Esophagus mucosa (tissue), 1 donor: ENCODE data around the gene ALDH1B1. TPM values are rescaled to one million over a fixed set of nuclear protein-coding genes. Genes with fewer than 3 reads are reported as not detected.

Source experiments
- ATAC-seq: fragments of 200-7000 bp; cut with Tn5 transposase; one replicate; pipeline ENCODE4 v1.9.1; 2020
- total RNA-seq: library from RNA; stranded (reverse); gene quantifications from one replicate; pipeline ENCODE4 v1.2.4, GENCODE V29; 2023
- donor health status: DM: yes; HTN: yes; CAD: no.

Gene ALDH1B1
- total RNA-seq, 1 donor from 2014 or later = 4.2 TPM

- no peak for ATAC-seq
Observed at GRCh38 chr9:38441347-38442085, 49.0 kb downstream of the ALDH1B1 start.

- ATAC-seq = no peak
Observed at GRCh38 chr9:38442473-38443096, 50.1 kb downstream of the ALDH1B1 start.

- ATAC-seq = no peak
Observed at GRCh38 chr9:38443181-38443580, 50.7 kb downstream of the ALDH1B1 start.

DNA sequence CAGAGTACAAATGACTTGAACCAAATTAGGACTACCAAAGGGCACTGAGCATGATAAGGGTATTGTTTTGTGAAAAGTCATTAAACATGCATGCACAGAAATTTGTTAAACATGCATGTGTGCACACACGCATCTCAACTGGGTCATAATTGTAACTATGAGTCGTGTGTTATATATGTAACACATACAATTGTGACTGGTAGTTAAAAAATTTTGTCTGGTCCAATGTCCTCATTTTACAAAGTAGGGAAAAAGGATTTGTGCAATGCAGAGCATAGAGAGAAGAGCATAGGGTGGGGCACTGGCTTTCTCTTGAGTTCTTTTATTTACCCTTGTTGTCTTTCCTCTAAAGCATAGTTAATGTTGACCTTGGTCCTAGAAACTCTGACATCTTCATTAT, 51.1 kb downstream of the ALDH1B1 start:
- no peak for ATAC-seq

DNA sequence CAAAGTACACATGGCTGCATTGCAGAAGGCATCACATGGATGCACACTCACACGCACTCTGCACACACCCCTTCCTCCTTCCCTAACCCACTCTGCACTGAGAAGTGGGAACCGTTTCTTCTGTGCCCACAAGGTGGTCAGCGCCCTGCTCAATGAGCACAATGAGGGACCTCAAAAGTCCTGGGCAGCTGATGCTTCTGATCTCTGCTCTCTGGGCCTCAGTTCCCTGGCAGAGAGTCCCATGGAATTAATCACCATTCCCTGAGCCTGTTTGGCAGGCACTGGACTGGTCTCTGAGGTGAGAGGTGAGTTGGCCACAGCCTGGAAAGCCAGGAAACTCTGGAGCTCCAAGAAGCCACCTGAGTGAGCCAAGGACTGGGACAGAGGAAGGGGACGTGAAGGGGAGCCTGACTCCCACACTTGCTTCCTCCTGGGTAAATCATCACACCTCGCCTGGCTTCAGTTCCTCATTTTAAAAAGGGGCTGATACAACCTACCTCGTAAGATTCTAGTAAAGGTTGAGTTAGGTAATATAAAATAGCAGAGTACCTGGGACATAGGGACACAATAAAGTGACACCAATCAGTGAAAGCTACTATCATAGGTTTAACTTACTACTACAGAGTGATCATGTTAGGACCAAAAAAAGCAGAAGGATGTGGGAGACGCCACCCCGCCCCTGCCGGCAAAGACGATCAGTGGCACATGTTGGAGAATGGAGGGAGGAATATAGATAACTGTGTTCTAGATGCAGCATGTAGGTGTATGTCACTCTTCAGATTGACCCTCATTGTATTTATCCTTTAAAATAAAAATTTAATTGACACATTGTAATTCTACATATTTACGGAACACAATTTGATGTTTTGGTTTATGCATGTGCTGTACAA, 52.9 kb downstream of the ALDH1B1 start:
- no peak for ATAC-seq

- ATAC-seq = no peak
Observed at GRCh38 chr9:38447703-38448102, 55.2 kb downstream of the ALDH1B1 start.

Other genes with a start within 250 kb of the ALDH1B1 start
- not detected for gene IGFBPL1, start 31.8 kb downstream of the ALDH1B1 start, total RNA-seq
- 3.0 TPM for gene ANKRD18A, start 227.9 kb downstream of the ALDH1B1 start, total RNA-seq